Subcutaneous adipose tissue (tissue), 4 donors: ENCODE results near the gene ASIC2. TPM values are rescaled to one million over a fixed set of nuclear protein-coding genes. Genes with fewer than 3 reads are reported as not detected.

ENCODE experiments used
- CTCF ChIP-seq: fragments of 450-650 bp; IDR thresholded peaks from one replicate; pipeline ENCODE4 v1.5.1; 2016; ENCODE audit warnings: low read depth, mild to moderate bottlenecking, control low read depth, antibody characterized with exemption, moderate library complexity
- total RNA-seq, 4 donors: library from RNA; depleted of rRNA; stranded (reverse); fragments of >200 nt; gene quantifications; one replicate each; pipeline ENCODE4 v1.1.0, GENCODE V29; 2016

ASIC2 gene
- total RNA-seq, 4 donors from 2014 or later = not detected

- TF ChIP-seq CTCF = no peak
Measured at GRCh38 chr17:33115366-33115765, 177.7 kb downstream of the ASIC2 start.

GRCh38 chr17:33113991-33114370, 179.1 kb downstream of the ASIC2 start:
- TF ChIP-seq CTCF = no peak

GRCh38 chr17:33113276-33113990, 179.7 kb downstream of the ASIC2 start:
- no peak for TF ChIP-seq CTCF

- no peak for TF ChIP-seq CTCF
Measured at GRCh38 chr17:33112763-33113162, 180.3 kb downstream of the ASIC2 start.

- TF ChIP-seq CTCF = no peak
Measured at GRCh38 chr17:33109336-33110072, 183.6 kb downstream of the ASIC2 start.

- no peak for TF ChIP-seq CTCF
Measured at GRCh38 chr17:33106525-33107165, 186.4 kb downstream of the ASIC2 start.

- TF ChIP-seq CTCF = no peak
Measured at GRCh38 chr17:33105911-33106310, 187.2 kb downstream of the ASIC2 start.
